ENCODE results near the gene SORCS2.

DNA sequence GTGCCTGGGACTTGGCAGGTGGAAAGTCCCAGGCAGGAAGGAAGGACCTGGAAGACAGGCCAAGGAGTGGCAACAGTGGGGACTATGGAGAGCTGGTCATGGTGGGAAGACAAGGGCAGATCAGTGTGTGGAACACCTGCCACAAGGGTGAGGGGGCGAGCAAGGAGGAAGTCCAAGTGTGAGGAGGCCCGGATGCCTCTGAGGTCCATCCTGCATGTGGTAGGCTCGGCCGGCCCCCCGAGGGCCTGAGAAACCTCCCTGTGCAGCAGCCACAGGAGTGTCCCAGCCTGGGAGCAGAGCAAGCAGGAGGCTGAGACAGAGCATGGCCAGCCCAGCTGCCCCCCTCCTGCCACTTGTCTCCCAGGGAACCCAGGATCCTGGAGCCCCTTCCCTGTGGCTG, 282.9 kb downstream of the SORCS2 start:
- TF ChIP-seq, protein P1, sequence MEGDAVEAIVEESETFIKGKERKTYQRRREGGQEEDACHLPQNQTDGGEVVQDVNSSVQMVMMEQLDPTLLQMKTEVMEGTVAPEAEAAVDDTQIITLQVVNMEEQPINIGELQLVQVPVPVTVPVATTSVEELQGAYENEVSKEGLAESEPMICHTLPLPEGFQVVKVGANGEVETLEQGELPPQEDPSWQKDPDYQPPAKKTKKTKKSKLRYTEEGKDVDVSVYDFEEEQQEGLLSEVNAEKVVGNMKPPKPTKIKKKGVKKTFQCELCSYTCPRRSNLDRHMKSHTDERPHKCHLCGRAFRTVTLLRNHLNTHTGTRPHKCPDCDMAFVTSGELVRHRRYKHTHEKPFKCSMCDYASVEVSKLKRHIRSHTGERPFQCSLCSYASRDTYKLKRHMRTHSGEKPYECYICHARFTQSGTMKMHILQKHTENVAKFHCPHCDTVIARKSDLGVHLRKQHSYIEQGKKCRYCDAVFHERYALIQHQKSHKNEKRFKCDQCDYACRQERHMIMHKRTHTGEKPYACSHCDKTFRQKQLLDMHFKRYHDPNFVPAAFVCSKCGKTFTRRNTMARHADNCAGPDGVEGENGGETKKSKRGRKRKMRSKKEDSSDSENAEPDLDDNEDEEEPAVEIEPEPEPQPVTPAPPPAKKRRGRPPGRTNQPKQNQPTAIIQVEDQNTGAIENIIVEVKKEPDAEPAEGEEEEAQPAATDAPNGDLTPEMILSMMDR (IDR thresholded peaks at IDR 0.05) = no peak
- TF ChIP-seq EZH2 (IDR thresholded peaks at IDR 0.05; ENCODE audit: borderline replicate concordance, insufficient read depth, low read depth, low read length, poor library complexity, severe bottlenecking) = no peak
